ENCODE measurements around the gene LMX1B.

DNA sequence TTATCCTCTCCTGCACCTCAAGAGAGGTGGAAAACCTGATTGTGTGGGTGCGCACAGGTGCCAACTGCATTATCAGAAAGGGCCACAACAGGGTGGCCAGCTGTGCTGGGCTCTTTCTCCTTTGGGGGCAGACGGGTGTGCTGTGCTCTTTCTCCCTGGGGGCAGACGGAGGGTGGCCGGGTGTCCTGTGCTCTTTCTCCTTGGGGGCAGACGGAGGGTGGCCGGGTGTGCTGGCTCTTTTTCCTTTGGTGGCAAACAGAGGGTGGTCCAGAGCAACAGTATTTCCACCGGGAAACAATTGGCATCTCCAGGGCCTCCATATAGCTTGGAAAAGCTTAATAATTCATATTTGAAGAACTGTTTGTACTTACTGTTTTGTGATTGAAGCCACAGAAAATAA is 6.8 kb downstream of the LMX1B start:
- TF ChIP-seq POLR2A (IDR thresholded peaks at IDR 0.05): no peak
- TF ChIP-seq, protein P1, sequence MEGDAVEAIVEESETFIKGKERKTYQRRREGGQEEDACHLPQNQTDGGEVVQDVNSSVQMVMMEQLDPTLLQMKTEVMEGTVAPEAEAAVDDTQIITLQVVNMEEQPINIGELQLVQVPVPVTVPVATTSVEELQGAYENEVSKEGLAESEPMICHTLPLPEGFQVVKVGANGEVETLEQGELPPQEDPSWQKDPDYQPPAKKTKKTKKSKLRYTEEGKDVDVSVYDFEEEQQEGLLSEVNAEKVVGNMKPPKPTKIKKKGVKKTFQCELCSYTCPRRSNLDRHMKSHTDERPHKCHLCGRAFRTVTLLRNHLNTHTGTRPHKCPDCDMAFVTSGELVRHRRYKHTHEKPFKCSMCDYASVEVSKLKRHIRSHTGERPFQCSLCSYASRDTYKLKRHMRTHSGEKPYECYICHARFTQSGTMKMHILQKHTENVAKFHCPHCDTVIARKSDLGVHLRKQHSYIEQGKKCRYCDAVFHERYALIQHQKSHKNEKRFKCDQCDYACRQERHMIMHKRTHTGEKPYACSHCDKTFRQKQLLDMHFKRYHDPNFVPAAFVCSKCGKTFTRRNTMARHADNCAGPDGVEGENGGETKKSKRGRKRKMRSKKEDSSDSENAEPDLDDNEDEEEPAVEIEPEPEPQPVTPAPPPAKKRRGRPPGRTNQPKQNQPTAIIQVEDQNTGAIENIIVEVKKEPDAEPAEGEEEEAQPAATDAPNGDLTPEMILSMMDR (IDR thresholded peaks at IDR 0.05): no peak

Measured in lower leg skin (tissue), 3 donors.